GM19467 (cell line): ENCODE measurements around the gene MYOCOS.
"Not testable (repeated sequence)": the region's sequence is repeated elsewhere in the genome, so short reads cannot be mapped to it uniquely, and the experiment has no call there.

Source experiments
- ATAC-seq: cut with Tn5 transposase; IDR thresholded peaks from one replicate; pipeline ENCODE4 v1.9.1; 2021; ENCODE audit warnings: mild to moderate bottlenecking, moderate library complexity; ENCODE audit not compliant: unreplicated experiment

MYOCOS gene

GRCh38 chr1:171622152-171622462 is at the start of gene MYOCOS:
MYOCOS (plus strand) TSS chr1:171622243; CDS start chr1:171623884, 1,641 bp downstream.
- ATAC-seq: no peak

GRCh38 chr1:171576144-171576543 is 45.9 kb upstream of the MYOCOS start:
- ATAC-seq: no peak

GRCh38 chr1:171581226-171581625 is 40.8 kb upstream of the MYOCOS start:
- no peak for ATAC-seq

GRCh38 chr1:171581766-171582165 is 40.3 kb upstream of the MYOCOS start:
- ATAC-seq: no peak

- no peak for ATAC-seq
Measured at GRCh38 chr1:171582589-171582988, 39.5 kb upstream of the MYOCOS start.

GRCh38 chr1:171583591-171584201 is 38.3 kb upstream of the MYOCOS start:
- ATAC-seq: no peak

- no peak for ATAC-seq
Measured at GRCh38 chr1:171585715-171586114, 36.3 kb upstream of the MYOCOS start.

- no peak for ATAC-seq
Measured at GRCh38 chr1:171588230-171588629, 33.8 kb upstream of the MYOCOS start.

- ATAC-seq: no peak
Measured at GRCh38 chr1:171590022-171590421, 32.0 kb upstream of the MYOCOS start.

GRCh38 chr1:171595324-171595723 is 26.7 kb upstream of the MYOCOS start:
- ATAC-seq: no peak

GRCh38 chr1:171596119-171596518 is 25.9 kb upstream of the MYOCOS start:
- no peak for ATAC-seq

- no peak for ATAC-seq
Measured at GRCh38 chr1:171596705-171597104, 25.3 kb upstream of the MYOCOS start.

GRCh38 chr1:171597203-171597602 is 24.8 kb upstream of the MYOCOS start:
- no peak for ATAC-seq

GRCh38 chr1:171600310-171600709 is 21.7 kb upstream of the MYOCOS start:
- ATAC-seq: not testable (repeated sequence)

- ATAC-seq: no peak
Measured at GRCh38 chr1:171600862-171601261, 21.2 kb upstream of the MYOCOS start.

GRCh38 chr1:171603042-171603441 is 19.0 kb upstream of the MYOCOS start:
- not testable (repeated sequence) for ATAC-seq

GRCh38 chr1:171606402-171606941 is 15.6 kb upstream of the MYOCOS start:
- ATAC-seq: peak; percentile 48

GRCh38 chr1:171610385-171610784 is 11.7 kb upstream of the MYOCOS start:
- ATAC-seq: peak; percentile 49

- ATAC-seq: no peak
Measured at GRCh38 chr1:171611306-171611705, 10.7 kb upstream of the MYOCOS start.

GRCh38 chr1:171613282-171613681 is 8.8 kb upstream of the MYOCOS start:
- ATAC-seq: no peak

GRCh38 chr1:171615122-171615906 is 6.7 kb upstream of the MYOCOS start:
- ATAC-seq: not testable (repeated sequence)

- ATAC-seq: no peak
Measured at GRCh38 chr1:171616586-171616985, 5.5 kb upstream of the MYOCOS start.
